ENCODE data around the gene GCKR. TPM values are rescaled to one million over a fixed set of nuclear protein-coding genes. Genes with fewer than 3 reads are reported as not detected.

The GCKR gene
- total and polyA plus RNA-seq, 2 of the 13 experiments (the other 11 are each of a cell fraction or from before 2014, with no cell fraction given), result 15.2 to 48.3 TPM

DNA sequence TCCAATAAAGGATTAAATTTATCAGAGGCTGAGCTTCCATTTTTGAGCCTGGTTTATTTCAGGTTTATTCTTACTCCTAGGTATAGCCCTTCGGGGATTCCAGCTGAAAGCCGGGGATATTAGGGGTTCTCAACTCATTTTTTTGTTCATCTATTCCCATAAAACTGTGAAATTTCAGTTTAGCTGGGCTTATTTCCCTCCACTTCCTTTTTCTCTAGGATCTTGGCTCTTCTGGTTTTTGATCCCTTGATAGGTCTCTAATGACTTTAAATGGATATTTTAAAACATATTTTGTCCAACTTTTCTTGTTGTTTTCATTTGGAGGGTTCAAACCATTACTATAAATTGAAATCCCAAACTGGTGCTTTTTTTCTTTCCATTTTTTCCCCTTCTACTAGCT lies 62.6 kb downstream of the GCKR start:
- in situ Hi-C loops (cut with HindIII; ENCODE audit: extremely low pct_ligation_motif_present, low pct_unique_long_range_greater_than_20kb), result no loop called here
- H3K27me3 ChIP-seq (ENCODE audit: control insufficient read depth in 1 of 2, insufficient read depth in 2 of 2, low read length in 2 of 2), result no peaks in the 10 kb centered on the region
- no peak overlapping the region for H2AFZ ChIP-seq (ENCODE audit: low read length)
- FAIRE-seq (no peak), ATAC-seq (no peak), DNase-seq (ENCODE audit: low spot score) (no peak)
- TF ChIP-seq ZNF891 (CRISPR knock-in tag; IDR thresholded peaks at IDR 0.05) (no peak), MEIS2 (CRISPR knock-in tag; IDR thresholded peaks at IDR 0.05) (no peak), YY1 (IDR thresholded peaks at IDR 0.05; ENCODE audit: insufficient read depth, insufficient replicate concordance, low read depth, low read length) (no peak), ZNF274 (CRISPR knock-in tag; IDR thresholded peaks at IDR 0.05) (no peak), ZNF460 (CRISPR knock-in tag; IDR thresholded peaks at IDR 0.05; ENCODE audit: borderline replicate concordance) (no peak), POLR2AphosphoS2 (IDR thresholded peaks at IDR 0.05; ENCODE audit: low read depth, low read length) (no peak)
- TF ChIP-seq, protein P1, sequence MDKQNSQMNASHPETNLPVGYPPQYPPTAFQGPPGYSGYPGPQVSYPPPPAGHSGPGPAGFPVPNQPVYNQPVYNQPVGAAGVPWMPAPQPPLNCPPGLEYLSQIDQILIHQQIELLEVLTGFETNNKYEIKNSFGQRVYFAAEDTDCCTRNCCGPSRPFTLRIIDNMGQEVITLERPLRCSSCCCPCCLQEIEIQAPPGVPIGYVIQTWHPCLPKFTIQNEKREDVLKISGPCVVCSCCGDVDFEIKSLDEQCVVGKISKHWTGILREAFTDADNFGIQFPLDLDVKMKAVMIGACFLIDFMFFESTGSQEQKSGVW (CRISPR knock-in tag; IDR thresholded peaks at IDR 0.05; ENCODE audit: borderline replicate concordance), result no peak
- TF ChIP-seq, protein P2, sequence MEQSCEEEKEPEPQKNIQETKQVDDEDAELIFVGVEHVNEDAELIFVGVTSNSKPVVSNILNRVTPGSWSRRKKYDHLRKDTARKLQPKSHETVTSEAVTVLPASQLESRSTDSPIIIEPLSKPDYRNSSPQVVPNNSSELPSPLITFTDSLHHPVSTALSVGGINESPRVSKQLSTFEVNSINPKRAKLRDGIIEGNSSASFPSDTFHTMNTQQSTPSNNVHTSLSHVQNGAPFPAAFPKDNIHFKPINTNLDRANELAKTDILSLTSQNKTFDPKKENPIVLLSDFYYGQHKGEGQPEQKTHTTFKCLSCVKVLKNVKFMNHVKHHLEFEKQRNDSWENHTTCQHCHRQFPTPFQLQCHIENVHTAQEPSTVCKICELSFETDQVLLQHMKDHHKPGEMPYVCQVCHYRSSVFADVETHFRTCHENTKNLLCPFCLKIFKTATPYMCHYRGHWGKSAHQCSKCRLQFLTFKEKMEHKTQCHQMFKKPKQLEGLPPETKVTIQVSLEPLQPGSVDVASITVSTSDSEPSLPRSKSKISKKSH (CRISPR knock-in tag; IDR thresholded peaks at IDR 0.05; ENCODE audit: borderline replicate concordance), result no peak
- H3K9ac ChIP-seq (ENCODE audit: insufficient read depth, low read depth, low read length), result no peak overlapping the region
- no peak overlapping the region for H3K4me3 ChIP-seq (replicated peaks in 1 of 3; ENCODE audit: insufficient read depth in 1 of 3, low read depth in 2 of 3, low read length in 3 of 3)
- intact Hi-C loops (cut with micrococcal nuclease; ENCODE audit: unreplicated experiment), result no loop called here
- no peaks in the 10 kb centered on the region for H3K36me3 ChIP-seq (replicated peaks in 1 of 2; ENCODE audit: control insufficient read depth in 1 of 2, insufficient read depth in 2 of 2, low read length in 2 of 2)
- ChIA-PET CTCF (ENCODE audit: low intra/inter-chr PET ratio, low total read pairs) (no interaction called here), POLR2A (no interaction called here)
- H3K27ac ChIP-seq (ENCODE audit: extremely low read length, insufficient read depth, low read length), result no peak overlapping the region
- no peaks in the 10 kb centered on the region for H3K79me2 ChIP-seq (ENCODE audit: insufficient read depth, low read length)
- 37% methylated on average over 2 of the region's 2 CpGs for WGBS (ENCODE audit: low lambda C conversion rate)
- H3K4me2 ChIP-seq (ENCODE audit: low read depth, low read length), result no peak overlapping the region
- no TSS peak for BruUV-seq (replicated peaks)
- H4K20me1 ChIP-seq (ENCODE audit: insufficient read depth, low read length), result no peaks in the 10 kb centered on the region
- no peaks in the 10 kb centered on the region for H3K9me3 ChIP-seq (ENCODE audit: low read length)
- peaks cover 13% of the 10 kb centered on the region for H3K4me1 ChIP-seq (ENCODE audit: insufficient read depth, low read length)

Measured in HepG2 (cell line).